Stomach (tissue), 9 donors: ENCODE data around the gene SULT2B1. TPM values are rescaled to one million over a fixed set of nuclear protein-coding genes. Genes with fewer than 3 reads are reported as not detected.

Source experiments
- DNase-seq, 2 donors: peaks; one replicate each; pipeline versions ENCODE4 v3.0.0 to v3.0.0-alpha.2; 2013 to 2019
- H3K27ac ChIP-seq, 5 donors: fragments of 200-600 bp in 4 of 5; sonication (generic) in 4 of 5; one replicate each; pipeline ENCODE4 v1.5.1; 2013 to 2019; ENCODE audit warnings: mild to moderate bottlenecking in 1 of 5, moderate library complexity in 1 of 5
- H3K27me3 ChIP-seq, 3 donors: fragments of 200-600 bp; sonication (generic); one replicate each; pipeline ENCODE4 v1.5.1; 2017 to 2019; ENCODE audit warnings: mixed run types in 1 of 3
- H3K36me3 ChIP-seq, 4 donors: fragments of 200-600 bp; sonication (generic); 1 replicate in 3 of 4; 2 replicates in 1 of 4; pipeline ENCODE4 v1.5.1; 2016 to 2019
- H3K4me1 ChIP-seq, 4 donors: fragments of 200-600 bp; sonication (generic); one replicate each; pipeline ENCODE4 v1.5.1; 2016 to 2019
- H3K4me3 ChIP-seq, 4 donors: fragments of 200-600 bp; sonication (generic) in 3 of 4; one replicate each; pipeline ENCODE4 v1.5.1; 2016 to 2019; ENCODE audit warnings: mild to moderate bottlenecking in 1 of 4
- H3K9me3 ChIP-seq, 4 donors: fragments of 200-600 bp; sonication (generic); one replicate each; pipeline ENCODE4 v1.5.1; 2016 to 2019
- EP300 ChIP-seq: sonication (generic); formaldehyde crosslinking; IDR thresholded peaks from one replicate; pipeline ENCODE4 v1.6.1; 2017; ENCODE audit warnings: antibody characterized with exemption
- POLR2A ChIP-seq, 4 donors: fragments of 450-650 bp; IDR thresholded peaks; one replicate each; pipeline ENCODE4 v1.6.1; 2016; ENCODE audit warnings: antibody characterized with exemption in 4 of 4, control low read depth in 2 of 4, mild to moderate bottlenecking in 1 of 4, moderate library complexity in 1 of 4
- POLR2AphosphoS5 ChIP-seq, 3 donors: sonication (generic); formaldehyde crosslinking; IDR thresholded peaks; one replicate each; pipeline ENCODE4 v1.6.1; 2016; ENCODE audit warnings: antibody characterized with exemption in 3 of 3
- WGBS, 5 donors: extraction: QIAGEN DNeasy Blood & Tissue Kit in 3 of 5; methylation state at CpG; one replicate each; pipeline versions ENCODE4 v1.1.5 to v1.1.7; 2013 to 2018; 5-methylcytosine and 5-hydroxymethylcytosine counted together
- intact Hi-C: fragments of 100-400 bp; cut with DNase I; formaldehyde crosslinking; loops from one replicate; pipeline ENCODE4 v1.15.1; 2023; ENCODE audit warnings: low total_unique reads
- polyA plus RNA-seq, 3 donors: library from polyadenylated mRNA; stranded (reverse); fragments of 200-250 nt; gene quantifications; one replicate each; pipeline ENCODE4 v1.2.3, GENCODE V29; 2013
- total RNA-seq, 5 donors: library from RNA; depleted of rRNA; stranded (reverse); fragments of >200 nt; gene quantifications; one replicate each; pipeline versions ENCODE4 v1.1.0 to v1.2.3, GENCODE V29; 2014 to 2016
- TF ChIP-seq, protein P1 (sequence below), 7 experiments: fragments of 450-650 bp in 4 of 7; fragments of 200-600 bp in 3 of 7; sonication (generic) in 3 of 7; IDR thresholded peaks; one replicate each; pipeline ENCODE4 v1.5.1; 2016 to 2019; ENCODE audit warnings: antibody characterized with exemption in 7 of 7, control low read depth in 2 of 7, mild to moderate bottlenecking in 1 of 7
- donor health status: healthy with polysubstance abuse.
- donor health status: Bipolar disorder and iron deficiency.
- donor health status: healthy.

SULT2B1 gene
- total and polyA plus RNA-seq, 8 donors, result 2.0 to 46.8 (median 3.1) TPM; not detected in 3

DNA sequence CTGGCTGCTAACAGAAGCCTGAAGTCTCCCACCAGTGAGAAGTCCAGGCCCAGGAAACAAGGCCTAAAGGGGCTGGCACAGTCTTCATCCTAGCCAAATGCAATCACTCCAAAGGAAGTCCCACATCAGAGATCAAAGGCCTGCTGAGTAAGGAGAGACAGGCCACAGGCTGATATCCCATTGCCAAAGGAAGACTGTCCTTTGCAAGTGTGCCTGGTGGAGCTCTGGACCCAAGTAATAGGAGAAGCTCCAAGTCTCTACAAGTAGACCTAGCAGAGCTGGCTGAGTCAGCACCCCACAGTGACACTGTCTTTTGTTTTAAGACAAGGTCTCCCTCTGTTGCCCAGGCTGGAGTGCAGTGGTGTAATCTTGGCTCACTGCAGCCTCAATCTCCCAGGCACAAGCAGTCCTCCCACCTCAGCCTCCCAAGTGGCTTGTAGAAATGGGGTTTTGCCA is 80.7 kb downstream of the SULT2B1 start:
- peaks cover 0 to 31% (median 18%) of the 10 kb centered on the region in 4 donors for H3K36me3 ChIP-seq
- TF ChIP-seq POLR2A (IDR thresholded peaks at IDR 0.05) (no peak), EP300 (no peak), POLR2AphosphoS5 (IDR thresholded peaks at IDR 0.05) (no peak)
- TF ChIP-seq, protein P1, sequence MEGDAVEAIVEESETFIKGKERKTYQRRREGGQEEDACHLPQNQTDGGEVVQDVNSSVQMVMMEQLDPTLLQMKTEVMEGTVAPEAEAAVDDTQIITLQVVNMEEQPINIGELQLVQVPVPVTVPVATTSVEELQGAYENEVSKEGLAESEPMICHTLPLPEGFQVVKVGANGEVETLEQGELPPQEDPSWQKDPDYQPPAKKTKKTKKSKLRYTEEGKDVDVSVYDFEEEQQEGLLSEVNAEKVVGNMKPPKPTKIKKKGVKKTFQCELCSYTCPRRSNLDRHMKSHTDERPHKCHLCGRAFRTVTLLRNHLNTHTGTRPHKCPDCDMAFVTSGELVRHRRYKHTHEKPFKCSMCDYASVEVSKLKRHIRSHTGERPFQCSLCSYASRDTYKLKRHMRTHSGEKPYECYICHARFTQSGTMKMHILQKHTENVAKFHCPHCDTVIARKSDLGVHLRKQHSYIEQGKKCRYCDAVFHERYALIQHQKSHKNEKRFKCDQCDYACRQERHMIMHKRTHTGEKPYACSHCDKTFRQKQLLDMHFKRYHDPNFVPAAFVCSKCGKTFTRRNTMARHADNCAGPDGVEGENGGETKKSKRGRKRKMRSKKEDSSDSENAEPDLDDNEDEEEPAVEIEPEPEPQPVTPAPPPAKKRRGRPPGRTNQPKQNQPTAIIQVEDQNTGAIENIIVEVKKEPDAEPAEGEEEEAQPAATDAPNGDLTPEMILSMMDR (IDR thresholded peaks at IDR 0.05), result no peak
- H3K4me3 ChIP-seq, result no peak overlapping the region
- intact Hi-C loops, result no loop called here
- H3K9me3 ChIP-seq, result no peaks in the 10 kb centered on the region
- peaks cover 64 to 95% (median 86%) of the 10 kb centered on the region in 4 donors for H3K4me1 ChIP-seq
- DNase-seq, result no peak
- H3K27me3 ChIP-seq, result no peaks in the 10 kb centered on the region
- peak overlapping the region; percentile 3 to 98 (median 93) for H3K27ac ChIP-seq

DNA sequence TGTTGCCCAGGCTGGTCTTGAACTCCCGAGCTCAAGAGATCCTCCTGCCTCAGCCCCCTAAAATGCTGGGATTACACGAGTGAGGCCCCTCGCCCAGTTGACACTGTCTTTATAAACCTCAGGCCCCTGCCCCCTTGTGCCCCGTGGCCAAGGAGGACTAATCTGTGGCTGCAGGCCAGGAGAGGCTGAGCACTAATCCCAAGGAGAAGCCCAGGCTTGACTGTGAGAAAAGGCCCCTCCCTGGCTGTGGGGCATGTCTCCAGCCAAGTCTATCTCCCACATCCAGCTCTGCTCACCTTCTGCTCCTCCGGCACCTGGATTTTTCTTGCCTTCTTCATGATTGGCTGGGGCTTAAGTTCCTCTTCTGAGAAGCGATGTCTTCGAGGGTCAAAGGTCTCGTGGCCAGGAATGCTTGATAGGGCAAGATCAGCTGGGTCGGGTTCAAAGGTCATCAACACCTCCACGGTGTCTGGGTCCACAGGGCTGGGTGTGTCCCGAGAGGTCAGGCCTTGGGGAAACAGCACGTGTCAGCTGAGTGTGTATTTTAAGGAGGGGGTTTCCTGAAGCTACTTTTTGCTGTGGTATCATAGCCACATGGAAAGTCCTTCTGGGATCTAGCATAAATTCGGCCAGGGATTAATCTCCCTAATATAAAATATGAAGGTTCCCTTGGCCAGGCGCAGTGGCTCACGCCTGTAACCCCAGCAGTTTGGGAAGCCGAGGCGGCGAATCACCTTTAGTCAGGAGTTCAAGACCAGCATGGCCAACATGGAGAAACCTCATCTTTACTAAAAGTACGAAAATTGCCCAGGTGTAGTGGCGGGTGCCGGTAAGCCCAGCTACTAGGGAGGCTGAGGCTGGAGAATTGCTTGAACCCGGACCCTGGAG is 81.4 kb downstream of the SULT2B1 start:
- no peaks in the 10 kb centered on the region for H3K27me3 ChIP-seq
- H3K36me3 ChIP-seq, result peaks cover 0 to 31% (median 15%) of the 10 kb centered on the region in 4 donors
- peak overlapping the region; percentile 3 to 98 (median 93) for H3K27ac ChIP-seq
- peaks cover 65 to 90% (median 86%) of the 10 kb centered on the region in 4 donors for H3K4me1 ChIP-seq
- TF ChIP-seq, protein P1 (IDR thresholded peaks at IDR 0.05), result no peak
- TF ChIP-seq POLR2AphosphoS5 (IDR thresholded peaks at IDR 0.05) (no peak), EP300 (no peak)
- 54 to 60% (median 56%) methylated on average over 22 of the region's 22 CpGs for WGBS, 5 donors
- H3K9me3 ChIP-seq, result no peaks in the 10 kb centered on the region
- DNase-seq, result peak in 1 of 2 donors; percentile 47
- intact Hi-C loops, result no loop called here
- H3K4me3 ChIP-seq, result peak overlapping the region in 3 of 4 donors; percentile 62 to 81 (median 77)

DNA sequence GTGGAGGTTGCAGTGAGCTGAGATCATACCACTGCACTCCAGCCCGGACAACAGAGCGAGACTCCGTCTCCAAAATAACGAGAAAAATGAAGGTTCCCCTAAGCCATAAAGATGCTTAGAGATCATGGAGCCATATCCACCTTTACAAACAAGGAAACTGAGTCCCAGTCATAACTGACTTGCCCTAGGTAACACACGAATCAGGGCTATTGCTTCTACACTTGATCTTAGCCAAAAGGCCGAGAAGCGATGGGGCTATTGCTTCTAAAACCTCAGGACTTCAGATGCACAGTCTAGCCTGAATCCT is 82.0 kb downstream of the SULT2B1 start:
- WGBS, 5 donors, result 36 to 45% (median 44%) methylated on average over 7 of the region's 7 CpGs
- Histone ChIP-seq H3K27me3 (no peaks in the 10 kb centered on the region), H3K36me3 (peaks cover 0 to 26% (median 12%) of the 10 kb centered on the region in 4 donors), H3K4me3 (peak overlapping the region; percentile 22 to 81 (median 70)), H3K27ac (peak overlapping the region; percentile 3 to 98 (median 93)), H3K4me1 (peaks cover 71 to 90% (median 88%) of the 10 kb centered on the region in 4 donors), H3K9me3 (no peaks in the 10 kb centered on the region)
- intact Hi-C loops, result no loop called here
- DNase-seq, result no peak
- TF ChIP-seq, protein P1 (IDR thresholded peaks at IDR 0.05), result no peak
- TF ChIP-seq EP300, result no peak
- TF ChIP-seq POLR2AphosphoS5 (IDR thresholded peaks at IDR 0.05), result no peak
- TF ChIP-seq POLR2A (IDR thresholded peaks at IDR 0.05), result no peak

DNA sequence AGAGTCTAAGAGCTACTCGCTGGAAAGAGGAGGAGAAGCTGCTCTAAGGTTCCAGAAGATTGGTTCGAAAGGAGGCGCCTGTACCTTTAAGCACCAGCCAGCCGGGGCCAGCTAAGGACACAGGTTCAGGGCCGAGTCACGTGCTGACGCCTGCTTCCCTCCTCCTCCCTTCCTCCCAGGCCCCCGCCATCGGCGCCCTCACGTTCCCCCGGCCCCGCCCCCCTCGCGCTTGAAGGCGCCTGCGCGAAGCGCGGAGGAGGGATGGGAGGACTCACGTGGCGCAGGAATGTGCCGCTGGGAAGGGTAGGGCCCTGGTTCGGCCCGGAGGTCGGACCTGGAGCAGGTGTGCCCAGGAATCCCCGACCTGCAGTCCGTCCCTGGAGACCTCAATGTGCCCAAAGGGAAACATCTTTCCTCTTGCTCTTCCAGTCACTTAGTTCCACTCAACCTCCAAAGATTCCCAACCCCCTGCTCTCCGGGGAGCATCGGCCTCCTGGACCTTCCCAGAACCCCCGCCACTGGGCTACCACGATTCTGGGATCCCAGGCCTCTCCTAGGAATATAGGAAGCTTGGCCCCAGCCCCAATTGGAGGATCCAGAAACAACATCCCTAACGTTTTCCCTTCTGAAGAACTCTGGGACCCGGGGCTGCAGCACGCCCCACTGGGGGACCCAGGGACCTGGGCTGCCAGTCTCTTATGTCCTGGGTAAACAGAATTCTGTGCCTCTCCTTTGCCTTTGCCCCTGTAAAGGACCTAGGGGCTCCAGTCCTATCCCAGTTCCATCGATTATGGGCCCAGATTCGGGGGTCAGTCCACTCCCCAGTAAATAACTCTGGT is 82.7 kb downstream of the SULT2B1 start:
- TF ChIP-seq POLR2AphosphoS5 (IDR thresholded peaks at IDR 0.05) (peak; percentile 84 to 92 (median 92)), POLR2A (IDR thresholded peaks at IDR 0.05) (peak in 1 of 4 donors; percentile 44)
- TF ChIP-seq, protein P1 (IDR thresholded peaks at IDR 0.05), result no peak
- H3K27ac ChIP-seq, result peak overlapping the region; percentile 90 to 98 (median 96)
- H3K9me3 ChIP-seq, result no peaks in the 10 kb centered on the region
- peak; percentile 98 to 99 for DNase-seq
- peak overlapping the region; percentile 62 to 81 (median 76) for H3K4me3 ChIP-seq
- H3K27me3 ChIP-seq, result no peaks in the 10 kb centered on the region
- peaks cover 0 to 20% (median 12%) of the 10 kb centered on the region in 4 donors for H3K36me3 ChIP-seq
- intact Hi-C loops, result no loop called here
- peaks cover 68 to 90% (median 86%) of the 10 kb centered on the region in 4 donors for H3K4me1 ChIP-seq
- WGBS, 5 donors, result 4 to 8% (median 5%) methylated on average over 29 to 37 of the region's 37 CpGs
